Neutrophil (primary cell): Measurements from ENCODE around the gene CACNG5.

Source experiments
- H3K27ac ChIP-seq: fragments of 200-600 bp; sonication (generic); 2 replicates; pipeline ENCODE4 v1.5.1; 2016; ENCODE audit warnings: mild to moderate bottlenecking, moderate library complexity
- H3K27me3 ChIP-seq: fragments of 200-600 bp; sonication (generic); 2 replicates; pipeline ENCODE4 v1.6.0; 2016; ENCODE audit warnings: mild to moderate bottlenecking
- H3K36me3 ChIP-seq: fragments of 200-600 bp; sonication (generic); 2 replicates; pipeline ENCODE4 v1.5.1; 2017
- H3K4me1 ChIP-seq, 2 experiments: fragments of 200-600 bp in 1 of 2; sonication (generic) in 1 of 2; 1 replicate in 1 of 2; 2 replicates in 1 of 2; pipeline versions ENCODE4 v1.5.1 to v1.6.1; 2013 to 2016; ENCODE audit warnings: low read depth in 1 of 2, low read length in 1 of 2, mild to moderate bottlenecking in 1 of 2, moderate library complexity in 1 of 2; ENCODE audit not compliant: control insufficient read depth in 1 of 2, insufficient read depth in 1 of 2
- H3K4me3 ChIP-seq, 2 experiments: fragments of 200-600 bp in 1 of 2; sonication (generic) in 1 of 2; 1 replicate in 1 of 2; 2 replicates in 1 of 2; pipeline ENCODE4 v1.5.1; 2013 to 2016; ENCODE audit warnings: low read depth in 1 of 2, low read length in 1 of 2, mild to moderate bottlenecking in 1 of 2, moderate library complexity in 1 of 2
- H3K9me3 ChIP-seq: fragments of 200-600 bp; sonication (generic); 2 replicates; pipeline ENCODE4 v1.5.1; 2016
- TF ChIP-seq, protein P1 (sequence below): fragments of 200-600 bp; sonication (generic); IDR thresholded peaks from 2 replicates; pipeline ENCODE4 v1.5.1; 2016; ENCODE audit warnings: antibody characterized with exemption

Gene CACNG5

GRCh38 chr17:66841744-66842143 lies 6.8 kb downstream of the CACNG5 start:
- H3K4me1 ChIP-seq: no peaks in the 10 kb centered on the region
- no peaks in the 10 kb centered on the region for H3K9me3 ChIP-seq
- TF ChIP-seq, protein P1, sequence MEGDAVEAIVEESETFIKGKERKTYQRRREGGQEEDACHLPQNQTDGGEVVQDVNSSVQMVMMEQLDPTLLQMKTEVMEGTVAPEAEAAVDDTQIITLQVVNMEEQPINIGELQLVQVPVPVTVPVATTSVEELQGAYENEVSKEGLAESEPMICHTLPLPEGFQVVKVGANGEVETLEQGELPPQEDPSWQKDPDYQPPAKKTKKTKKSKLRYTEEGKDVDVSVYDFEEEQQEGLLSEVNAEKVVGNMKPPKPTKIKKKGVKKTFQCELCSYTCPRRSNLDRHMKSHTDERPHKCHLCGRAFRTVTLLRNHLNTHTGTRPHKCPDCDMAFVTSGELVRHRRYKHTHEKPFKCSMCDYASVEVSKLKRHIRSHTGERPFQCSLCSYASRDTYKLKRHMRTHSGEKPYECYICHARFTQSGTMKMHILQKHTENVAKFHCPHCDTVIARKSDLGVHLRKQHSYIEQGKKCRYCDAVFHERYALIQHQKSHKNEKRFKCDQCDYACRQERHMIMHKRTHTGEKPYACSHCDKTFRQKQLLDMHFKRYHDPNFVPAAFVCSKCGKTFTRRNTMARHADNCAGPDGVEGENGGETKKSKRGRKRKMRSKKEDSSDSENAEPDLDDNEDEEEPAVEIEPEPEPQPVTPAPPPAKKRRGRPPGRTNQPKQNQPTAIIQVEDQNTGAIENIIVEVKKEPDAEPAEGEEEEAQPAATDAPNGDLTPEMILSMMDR: no peak
- no peaks in the 10 kb centered on the region for H3K36me3 ChIP-seq
- peaks cover 30% of the 10 kb centered on the region for H3K27me3 ChIP-seq
- H3K27ac ChIP-seq: no peak overlapping the region
- H3K4me3 ChIP-seq: no peak overlapping the region

GRCh38 chr17:66842505-66842904 lies 7.6 kb downstream of the CACNG5 start:
- Histone ChIP-seq H3K9me3 (no peaks in the 10 kb centered on the region), H3K4me3 (no peak overlapping the region), H3K27me3 (peaks cover 22% of the 10 kb centered on the region), H3K4me1 (no peaks in the 10 kb centered on the region), H3K36me3 (no peaks in the 10 kb centered on the region), H3K27ac (no peak overlapping the region)
- TF ChIP-seq, protein P1: no peak

DNA sequence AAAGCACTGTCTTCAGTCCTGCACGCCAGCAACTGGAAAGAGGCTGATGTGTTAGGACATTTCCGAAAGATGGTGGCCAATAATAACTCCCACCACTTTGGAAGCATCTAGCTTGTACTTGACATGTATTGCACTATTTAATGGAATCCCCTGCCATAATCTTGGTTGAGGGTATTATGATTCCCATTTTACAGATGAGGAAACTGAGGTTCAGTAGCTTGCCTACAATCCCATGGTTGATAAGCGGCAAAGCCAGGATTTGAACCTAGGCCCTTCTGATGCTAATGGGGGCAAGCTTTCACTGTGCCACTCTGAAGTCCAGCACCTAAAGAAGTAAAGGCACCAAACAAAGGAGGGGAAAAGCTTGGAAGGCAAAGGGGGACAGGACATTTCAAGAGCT lies 8.0 kb downstream of the CACNG5 start:
- Histone ChIP-seq H3K27me3 (peaks cover 17% of the 10 kb centered on the region), H3K9me3 (no peaks in the 10 kb centered on the region), H3K4me3 (no peak overlapping the region), H3K4me1 (no peaks in the 10 kb centered on the region), H3K36me3 (no peaks in the 10 kb centered on the region), H3K27ac (no peak overlapping the region)
- TF ChIP-seq, protein P1: no peak

DNA sequence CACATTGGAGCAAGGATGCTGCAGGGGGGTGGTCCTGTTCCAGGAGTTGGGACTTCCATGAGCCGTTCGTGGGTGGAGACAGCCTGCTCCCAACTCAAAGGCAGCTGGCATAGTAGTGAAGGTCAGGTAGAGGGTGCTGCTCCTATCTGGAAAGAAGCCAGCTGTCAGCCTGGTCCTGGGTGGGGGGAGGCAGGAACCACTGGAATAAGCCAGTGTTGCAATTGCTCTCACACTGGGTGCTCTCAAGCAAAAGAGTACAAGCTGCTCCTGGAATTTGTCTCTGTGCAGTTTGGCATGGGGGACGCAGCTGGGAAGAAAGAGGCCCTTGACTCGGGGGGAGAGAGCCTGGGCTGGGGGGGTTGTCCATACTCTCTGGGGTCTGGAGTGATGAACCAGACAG lies 8.7 kb downstream of the CACNG5 start:
- no peaks in the 10 kb centered on the region for H3K4me1 ChIP-seq
- TF ChIP-seq, protein P1: no peak
- no peak overlapping the region for H3K27ac ChIP-seq
- no peak overlapping the region for H3K4me3 ChIP-seq
- H3K36me3 ChIP-seq: no peaks in the 10 kb centered on the region
- peaks cover 12% of the 10 kb centered on the region for H3K27me3 ChIP-seq
- no peaks in the 10 kb centered on the region for H3K9me3 ChIP-seq

DNA sequence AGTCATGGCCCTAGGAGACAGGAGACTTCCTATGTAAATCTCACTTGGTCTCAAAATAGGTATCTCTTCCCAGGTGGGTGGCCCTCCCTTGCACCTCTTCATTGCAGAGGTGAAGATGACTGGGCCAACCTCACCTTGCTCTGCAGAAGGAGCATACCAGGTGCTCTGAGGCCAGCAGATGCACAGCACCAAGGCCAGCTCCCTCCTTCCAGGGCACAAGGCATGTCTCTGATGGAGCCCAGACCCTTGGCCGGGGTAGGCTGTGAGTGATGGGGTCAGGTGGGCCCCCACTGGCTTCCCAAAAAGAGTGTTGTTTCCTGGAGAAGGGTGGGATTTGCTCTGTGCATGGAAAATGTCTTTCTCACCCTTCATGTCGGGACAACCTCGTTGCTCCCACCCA lies 12.8 kb downstream of the CACNG5 start:
- Histone ChIP-seq H3K4me3 (no peak overlapping the region), H3K36me3 (no peaks in the 10 kb centered on the region), H3K4me1 (no peaks in the 10 kb centered on the region), H3K27me3 (no peaks in the 10 kb centered on the region), H3K27ac (no peak overlapping the region), H3K9me3 (no peaks in the 10 kb centered on the region)
- TF ChIP-seq, protein P1: no peak

GRCh38 chr17:66848496-66848895 lies 13.6 kb downstream of the CACNG5 start:
- Histone ChIP-seq H3K4me1 (no peaks in the 10 kb centered on the region), H3K4me3 (no peak overlapping the region), H3K27me3 (no peaks in the 10 kb centered on the region), H3K36me3 (no peaks in the 10 kb centered on the region), H3K27ac (no peak overlapping the region), H3K9me3 (no peaks in the 10 kb centered on the region)
- TF ChIP-seq, protein P1: no peak
